Measurements from ENCODE around the gene NEDD9.

NEDD9 gene

DNA sequence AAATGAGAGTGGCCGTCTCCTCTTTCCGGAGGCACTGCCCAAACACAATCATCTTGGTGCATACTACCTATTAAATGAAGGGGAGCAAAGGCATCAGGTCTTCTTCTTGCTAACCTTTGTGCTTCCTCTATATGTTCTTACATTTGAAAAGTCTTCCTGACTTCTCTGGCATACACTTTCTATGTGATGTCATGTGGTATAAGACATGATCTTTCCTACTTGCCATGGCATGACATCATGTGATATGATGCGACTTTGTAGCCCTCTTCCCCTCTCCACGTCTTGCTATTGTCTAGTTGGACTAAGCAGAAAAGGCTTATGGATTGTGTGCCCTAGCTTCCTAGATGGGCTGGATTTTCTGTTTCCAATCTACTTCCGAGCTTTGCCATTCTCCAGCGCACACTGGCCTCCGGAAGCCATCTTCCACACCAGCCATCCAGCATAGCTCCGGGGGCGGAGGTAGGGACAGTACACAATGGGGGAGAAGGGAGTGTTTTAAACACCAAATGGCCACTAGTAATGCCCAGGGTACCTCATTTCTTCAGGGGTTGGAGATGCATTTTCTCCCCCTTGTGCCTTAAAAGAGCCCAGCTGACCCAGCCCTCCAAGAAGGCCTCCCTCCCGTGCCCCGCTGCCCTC lies 8.8 kb upstream of the NEDD9 start:
- no peak for ATAC-seq
- TF ChIP-seq TOX (CRISPR knock-in tag; IDR thresholded peaks at IDR 0.05; ENCODE audit: borderline replicate concordance) (no peak), ESRRG (CRISPR knock-in tag; IDR thresholded peaks at IDR 0.05) (no peak), PPARA (CRISPR knock-in tag; IDR thresholded peaks at IDR 0.05; ENCODE audit: borderline replicate concordance) (no peak), BACH2 (CRISPR knock-in tag; IDR thresholded peaks at IDR 0.05; ENCODE audit: borderline replicate concordance) (no peak)
- TF ChIP-seq, protein P1, sequence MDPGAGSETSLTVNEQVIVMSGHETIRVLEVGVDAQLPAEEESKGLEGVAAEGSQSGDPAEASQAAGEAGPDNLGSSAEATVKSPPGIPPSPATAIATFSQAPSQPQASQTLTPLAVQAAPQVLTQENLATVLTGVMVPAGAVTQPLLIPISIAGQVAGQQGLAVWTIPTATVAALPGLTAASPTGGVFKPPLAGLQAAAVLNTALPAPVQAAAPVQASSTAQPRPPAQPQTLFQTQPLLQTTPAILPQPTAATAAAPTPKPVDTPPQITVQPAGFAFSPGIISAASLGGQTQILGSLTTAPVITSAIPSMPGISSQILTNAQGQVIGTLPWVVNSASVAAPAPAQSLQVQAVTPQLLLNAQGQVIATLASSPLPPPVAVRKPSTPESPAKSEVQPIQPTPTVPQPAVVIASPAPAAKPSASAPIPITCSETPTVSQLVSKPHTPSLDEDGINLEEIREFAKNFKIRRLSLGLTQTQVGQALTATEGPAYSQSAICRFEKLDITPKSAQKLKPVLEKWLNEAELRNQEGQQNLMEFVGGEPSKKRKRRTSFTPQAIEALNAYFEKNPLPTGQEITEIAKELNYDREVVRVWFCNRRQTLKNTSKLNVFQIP (CRISPR knock-in tag; IDR thresholded peaks at IDR 0.05; ENCODE audit: borderline replicate concordance, low read depth), result no peak

DNA sequence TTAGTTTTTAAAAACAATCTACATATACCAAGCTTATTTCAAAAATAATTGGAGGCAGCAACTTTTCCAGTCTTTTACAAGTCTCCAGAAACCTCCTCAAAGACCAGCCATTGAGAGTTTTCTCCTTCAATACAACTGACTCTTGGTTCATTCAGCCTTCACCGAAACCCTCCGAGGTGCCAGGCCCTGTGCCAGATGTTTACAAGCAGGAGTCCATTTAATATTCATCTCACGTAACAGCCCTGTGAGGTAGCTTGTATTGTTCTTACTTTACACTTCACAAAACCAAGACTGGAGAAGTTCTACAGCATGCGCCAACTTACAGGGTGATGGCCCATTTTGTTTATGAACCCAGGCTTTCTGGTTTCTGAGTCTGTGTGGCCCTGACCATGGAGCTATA lies 5.5 kb upstream of the NEDD9 start:
- ATAC-seq, result no peak
- TF ChIP-seq ESRRG (CRISPR knock-in tag; IDR thresholded peaks at IDR 0.05), result no peak

DNA sequence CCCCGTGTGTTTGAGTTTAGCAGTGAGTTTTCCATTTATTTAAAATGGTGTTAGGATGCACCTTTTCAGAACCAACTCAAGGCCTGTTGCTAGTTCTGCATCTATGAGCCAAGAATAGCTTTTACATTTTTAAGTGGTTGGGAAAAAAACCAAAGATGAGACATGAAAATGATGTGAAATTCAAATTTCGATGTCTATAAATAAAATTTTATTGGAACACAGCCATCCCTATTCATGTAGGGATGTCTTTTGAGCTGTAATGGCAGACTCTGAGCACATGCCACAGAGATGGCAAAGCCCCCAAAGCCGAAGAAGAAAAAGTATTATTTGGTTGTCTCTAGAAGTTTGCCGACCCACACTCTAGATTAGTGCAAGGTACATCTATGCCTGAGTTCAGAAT lies 5.0 kb upstream of the NEDD9 start:
- no peak for TF ChIP-seq ZFP30 (CRISPR knock-in tag; IDR thresholded peaks at IDR 0.05)
- TF ChIP-seq CSDC2 (CRISPR knock-in tag; IDR thresholded peaks at IDR 0.05), result no peak
- no peak for TF ChIP-seq ESRRG (CRISPR knock-in tag; IDR thresholded peaks at IDR 0.05)
- TF ChIP-seq ZNF70 (CRISPR knock-in tag; IDR thresholded peaks at IDR 0.05), result no peak
- TF ChIP-seq BACH2 (CRISPR knock-in tag; IDR thresholded peaks at IDR 0.05; ENCODE audit: borderline replicate concordance), result no peak
- TF ChIP-seq RARB (CRISPR knock-in tag; IDR thresholded peaks at IDR 0.05), result no peak
- TF ChIP-seq OSR1 (CRISPR knock-in tag; IDR thresholded peaks at IDR 0.05), result no peak
- TF ChIP-seq PPARA (CRISPR knock-in tag; IDR thresholded peaks at IDR 0.05; ENCODE audit: borderline replicate concordance), result no peak
- no peak for TF ChIP-seq CREB5 (CRISPR knock-in tag; IDR thresholded peaks at IDR 0.05; ENCODE audit: low read depth)
- no peak for TF ChIP-seq ZFP3 (CRISPR knock-in tag; IDR thresholded peaks at IDR 0.05)
- no peak for TF ChIP-seq TSHZ2 (CRISPR knock-in tag; IDR thresholded peaks at IDR 0.05)
- TF ChIP-seq TCF4 (CRISPR knock-in tag; IDR thresholded peaks at IDR 0.05; ENCODE audit: borderline replicate concordance), result no peak
- no peak for TF ChIP-seq ZNF8 (CRISPR knock-in tag; IDR thresholded peaks at IDR 0.05)
- TF ChIP-seq TOX (CRISPR knock-in tag; IDR thresholded peaks at IDR 0.05; ENCODE audit: borderline replicate concordance), result no peak
- TF ChIP-seq ISL1 (CRISPR knock-in tag; IDR thresholded peaks at IDR 0.05), result no peak
- no peak for TF ChIP-seq GLIS3 (CRISPR knock-in tag; IDR thresholded peaks at IDR 0.05)
- no peak for TF ChIP-seq ARNTL (CRISPR knock-in tag; IDR thresholded peaks at IDR 0.05; ENCODE audit: borderline replicate concordance, low read depth)
- TF ChIP-seq SNAI2 (CRISPR knock-in tag; IDR thresholded peaks at IDR 0.05), result no peak
- ATAC-seq, result no peak

- TF ChIP-seq, protein P2, sequence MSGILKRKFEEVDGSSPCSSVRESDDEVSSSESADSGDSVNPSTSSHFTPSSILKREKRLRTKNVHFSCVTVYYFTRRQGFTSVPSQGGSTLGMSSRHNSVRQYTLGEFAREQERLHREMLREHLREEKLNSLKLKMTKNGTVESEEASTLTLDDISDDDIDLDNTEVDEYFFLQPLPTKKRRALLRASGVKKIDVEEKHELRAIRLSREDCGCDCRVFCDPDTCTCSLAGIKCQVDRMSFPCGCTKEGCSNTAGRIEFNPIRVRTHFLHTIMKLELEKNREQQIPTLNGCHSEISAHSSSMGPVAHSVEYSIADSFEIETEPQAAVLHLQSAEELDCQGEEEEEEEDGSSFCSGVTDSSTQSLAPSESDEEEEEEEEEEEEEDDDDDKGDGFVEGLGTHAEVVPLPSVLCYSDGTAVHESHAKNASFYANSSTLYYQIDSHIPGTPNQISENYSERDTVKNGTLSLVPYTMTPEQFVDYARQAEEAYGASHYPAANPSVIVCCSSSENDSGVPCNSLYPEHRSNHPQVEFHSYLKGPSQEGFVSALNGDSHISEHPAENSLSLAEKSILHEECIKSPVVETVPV (CRISPR knock-in tag; IDR thresholded peaks at IDR 0.05), result no peak
- TF ChIP-seq, protein P3, sequence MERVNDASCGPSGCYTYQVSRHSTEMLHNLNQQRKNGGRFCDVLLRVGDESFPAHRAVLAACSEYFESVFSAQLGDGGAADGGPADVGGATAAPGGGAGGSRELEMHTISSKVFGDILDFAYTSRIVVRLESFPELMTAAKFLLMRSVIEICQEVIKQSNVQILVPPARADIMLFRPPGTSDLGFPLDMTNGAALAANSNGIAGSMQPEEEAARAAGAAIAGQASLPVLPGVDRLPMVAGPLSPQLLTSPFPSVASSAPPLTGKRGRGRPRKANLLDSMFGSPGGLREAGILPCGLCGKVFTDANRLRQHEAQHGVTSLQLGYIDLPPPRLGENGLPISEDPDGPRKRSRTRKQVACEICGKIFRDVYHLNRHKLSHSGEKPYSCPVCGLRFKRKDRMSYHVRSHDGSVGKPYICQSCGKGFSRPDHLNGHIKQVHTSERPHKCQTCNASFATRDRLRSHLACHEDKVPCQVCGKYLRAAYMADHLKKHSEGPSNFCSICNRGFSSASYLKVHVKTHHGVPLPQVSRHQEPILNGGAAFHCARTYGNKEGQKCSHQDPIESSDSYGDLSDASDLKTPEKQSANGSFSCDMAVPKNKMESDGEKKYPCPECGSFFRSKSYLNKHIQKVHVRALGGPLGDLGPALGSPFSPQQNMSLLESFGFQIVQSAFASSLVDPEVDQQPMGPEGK (CRISPR knock-in tag; IDR thresholded peaks at IDR 0.05; ENCODE audit: borderline replicate concordance), result no peak
- no peak for TF ChIP-seq ZFP3 (CRISPR knock-in tag; IDR thresholded peaks at IDR 0.05)
- no peak for ATAC-seq
Observed at GRCh38 chr6:11236915-11237314, 4.4 kb upstream of the NEDD9 start.

All from SK-N-SH treated with all-trans-retinoic acid at 6 μM for 48 hours (cell line).